ENCODE results near the gene FSTL4. TPM values are rescaled to one million over a fixed set of nuclear protein-coding genes. Genes with fewer than 3 reads are reported as not detected.

Gene FSTL4
- total RNA-seq, 2 donors from 2014 or later, result 0.26 to 1.3 TPM

GRCh38 chr5:133205649-133206048, 406.7 kb downstream of the FSTL4 start:
- ATAC-seq, result no peak
- WGBS, 2 donors, result 81 to 90% methylated on average over 4 of the region's 4 CpGs
- intact Hi-C loops (cut with DNase I), result no loop called here

GRCh38 chr5:133205204-133205603, 407.1 kb downstream of the FSTL4 start:
- 37% methylated on average over 4 of the region's 4 CpGs for WGBS, 2 donors
- ATAC-seq, result no peak
- H3K4me3 ChIP-seq, result no peak overlapping the region
- intact Hi-C loops (cut with DNase I), result no loop called here
- no peak overlapping the region for H3K27ac ChIP-seq
- TF ChIP-seq POLR2A (IDR thresholded peaks at IDR 0.05), result no peak
- TF ChIP-seq CTCF (IDR thresholded peaks at IDR 0.05), result no peak
- H3K4me1 ChIP-seq, result no peaks in the 10 kb centered on the region
- no peaks in the 10 kb centered on the region for H3K27me3 ChIP-seq
- H3K36me3 ChIP-seq (replicated peaks in 1 of 2; ENCODE audit: insufficient read depth in 1 of 2, low read depth in 2 of 2), result no peaks in the 10 kb centered on the region
- DNase-seq, result no peak
- H3K9me3 ChIP-seq, result no peaks in the 10 kb centered on the region

More at GRCh38 chr5:133205649-133206048, 406.7 kb downstream of the FSTL4 start:
- DNase-seq, result no peak
- no peak overlapping the region for H3K27ac ChIP-seq
- no peaks in the 10 kb centered on the region for H3K9me3 ChIP-seq
- no peaks in the 10 kb centered on the region for H3K27me3 ChIP-seq
- H3K4me3 ChIP-seq, result no peak overlapping the region
- no peaks in the 10 kb centered on the region for H3K36me3 ChIP-seq (replicated peaks in 1 of 2; ENCODE audit: insufficient read depth in 1 of 2, low read depth in 2 of 2)
- no peaks in the 10 kb centered on the region for H3K4me1 ChIP-seq
- TF ChIP-seq POLR2A (IDR thresholded peaks at IDR 0.05) (no peak), CTCF (IDR thresholded peaks at IDR 0.05) (no peak)

- no peaks in the 10 kb centered on the region for H3K36me3 ChIP-seq (replicated peaks in 1 of 2; ENCODE audit: insufficient read depth in 1 of 2, low read depth in 2 of 2)
- WGBS, 2 donors, result 75 to 76% methylated on average over 9 of the region's 9 CpGs
- intact Hi-C loops (cut with DNase I), result no loop called here
- no peak for TF ChIP-seq CTCF (IDR thresholded peaks at IDR 0.05)
- TF ChIP-seq POLR2A (IDR thresholded peaks at IDR 0.05), result no peak
- DNase-seq (no peak), ATAC-seq (no peak)
- H3K4me3 ChIP-seq, result no peak overlapping the region
- H3K9me3 ChIP-seq, result no peaks in the 10 kb centered on the region
- no peak overlapping the region for H3K27ac ChIP-seq
- H3K27me3 ChIP-seq, result no peaks in the 10 kb centered on the region
- H3K4me1 ChIP-seq, result no peaks in the 10 kb centered on the region
Measured at GRCh38 chr5:133203317-133204305, 408.7 kb downstream of the FSTL4 start.

GRCh38 chr5:133202066-133202665, 410.2 kb downstream of the FSTL4 start:
- no peaks in the 10 kb centered on the region for H3K36me3 ChIP-seq (replicated peaks in 1 of 2; ENCODE audit: insufficient read depth in 1 of 2, low read depth in 2 of 2)
- ATAC-seq, result no peak
- H3K4me1 ChIP-seq, result no peaks in the 10 kb centered on the region
- TF ChIP-seq POLR2A (IDR thresholded peaks at IDR 0.05) (no peak), CTCF (IDR thresholded peaks at IDR 0.05) (no peak)
- 82 to 95% methylated on average over 6 to 8 of the region's 8 CpGs for WGBS, 2 donors
- intact Hi-C loops (cut with DNase I), result no loop called here
- DNase-seq, result no peak
- no peaks in the 10 kb centered on the region for H3K9me3 ChIP-seq
- H3K27ac ChIP-seq, result no peak overlapping the region
- H3K4me3 ChIP-seq, result no peak overlapping the region
- H3K27me3 ChIP-seq, result no peaks in the 10 kb centered on the region

All from body of pancreas (tissue), 4 donors.